GM21360 (cell line): ENCODE measurements around the gene PROM2.

Source experiments
- ATAC-seq: cut with Tn5 transposase; IDR thresholded peaks from one replicate; pipeline ENCODE4 v1.9.1; 2021; ENCODE audit warnings: mild to moderate bottlenecking, moderate library complexity; ENCODE audit not compliant: unreplicated experiment

PROM2 gene

DNA sequence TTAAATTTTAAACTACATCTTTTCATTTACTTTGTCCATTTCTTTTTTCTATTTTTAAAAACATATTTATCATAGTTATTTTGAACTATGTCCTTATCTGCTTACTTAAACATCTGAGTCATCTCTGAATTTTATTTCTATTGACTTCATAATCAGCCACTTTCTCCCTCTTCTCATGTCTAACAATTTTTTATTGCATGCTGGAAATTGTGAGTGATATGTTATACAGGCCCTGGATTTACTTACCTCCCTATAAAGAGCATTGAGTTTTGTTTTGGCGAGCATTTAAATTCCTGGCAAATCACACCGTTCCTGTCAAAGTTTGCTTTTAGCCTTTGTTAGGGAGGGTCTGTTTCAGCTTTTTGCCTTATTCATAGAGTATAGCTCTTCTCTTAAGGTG, 62.2 kb downstream of the PROM2 start:
- no peak for ATAC-seq

DNA sequence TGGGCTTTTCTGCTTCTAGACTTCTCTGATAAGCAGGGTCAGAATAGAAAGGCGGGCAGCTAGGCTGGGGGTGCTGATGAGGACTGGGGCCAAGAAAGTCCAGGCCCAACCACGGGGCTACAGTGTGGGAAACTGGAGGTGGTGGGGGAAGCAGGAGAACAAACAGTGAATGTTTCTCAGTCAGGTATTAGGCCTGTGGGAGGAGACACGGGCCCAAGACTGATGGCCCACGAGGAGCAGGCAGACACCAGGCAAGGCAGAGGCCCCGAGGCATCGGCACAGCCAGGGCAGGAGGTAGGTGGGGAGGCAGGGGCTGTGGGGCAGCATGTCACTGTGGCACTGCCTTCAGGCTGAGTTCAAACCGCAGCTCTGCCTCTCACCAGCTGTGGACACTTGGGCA, 63.6 kb downstream of the PROM2 start:
- ATAC-seq, result no peak
